KMS-11 (cell line): ENCODE data around the gene MYBPC3.

ENCODE experiments used
- H2AFZ ChIP-seq: fragments of 200-600 bp; sonication (generic); 2 replicates; pipeline ENCODE4 v1.6.1; 2016; ENCODE audit warnings: antibody characterized with exemption, mixed run types, low read depth
- H3K27ac ChIP-seq: fragments of 200-600 bp; sonication (generic); 2 replicates; pipeline ENCODE4 v1.6.1; 2016; ENCODE audit warnings: mild to moderate bottlenecking, mixed run types
- H3K27me3 ChIP-seq: fragments of 200-600 bp; sonication (generic); 2 replicates; pipeline ENCODE4 v1.6.1; 2017; ENCODE audit warnings: mild to moderate bottlenecking, low read depth, mixed run types, moderate library complexity; ENCODE audit not compliant: insufficient read depth
- H3K36me3 ChIP-seq: fragments of 200-600 bp; sonication (generic); 2 replicates; pipeline ENCODE4 v1.6.1; 2017; ENCODE audit warnings: mild to moderate bottlenecking, mixed run types; ENCODE audit not compliant: insufficient read depth
- H3K4me1 ChIP-seq: fragments of 200-600 bp; sonication (generic); 2 replicates; pipeline ENCODE4 v1.6.1; 2016; ENCODE audit warnings: mild to moderate bottlenecking, low read depth, mixed run types; ENCODE audit not compliant: poor library complexity, severe bottlenecking
- H3K4me2 ChIP-seq: fragments of 200-600 bp; sonication (generic); 2 replicates; pipeline ENCODE4 v1.7.0; 2016; ENCODE audit warnings: mild to moderate bottlenecking, mixed run types
- H3K4me3 ChIP-seq: fragments of 200-600 bp; sonication (generic); IDR thresholded peaks from 2 replicates; pipeline ENCODE4 v1.6.1; 2017; ENCODE audit warnings: low read depth, low read length, mixed read lengths; ENCODE audit not compliant: insufficient read depth
- H3K79me2 ChIP-seq: fragments of 200-600 bp; sonication (generic); 2 replicates; pipeline ENCODE4 v1.6.1; 2016; ENCODE audit warnings: low read depth, mixed run types; ENCODE audit not compliant: insufficient read depth
- H3K9ac ChIP-seq: fragments of 200-600 bp; sonication (generic); 2 replicates; pipeline ENCODE4 v1.6.1; 2016; ENCODE audit warnings: mild to moderate bottlenecking, mixed run types
- H4K20me1 ChIP-seq: fragments of 200-600 bp; sonication (generic); 2 replicates; pipeline ENCODE4 v1.6.1; 2016; ENCODE audit warnings: mild to moderate bottlenecking, mixed run types; ENCODE audit not compliant: insufficient read depth
- TF ChIP-seq, protein P1 (sequence below): fragments of 200-600 bp; sonication (generic); conservative IDR thresholded peaks from 2 replicates; pipeline ENCODE4 v1.6.1; 2017; ENCODE audit warnings: low read depth, mild to moderate bottlenecking, antibody characterized with exemption, low read length, moderate library complexity, mixed read lengths

MYBPC3 gene

DNA sequence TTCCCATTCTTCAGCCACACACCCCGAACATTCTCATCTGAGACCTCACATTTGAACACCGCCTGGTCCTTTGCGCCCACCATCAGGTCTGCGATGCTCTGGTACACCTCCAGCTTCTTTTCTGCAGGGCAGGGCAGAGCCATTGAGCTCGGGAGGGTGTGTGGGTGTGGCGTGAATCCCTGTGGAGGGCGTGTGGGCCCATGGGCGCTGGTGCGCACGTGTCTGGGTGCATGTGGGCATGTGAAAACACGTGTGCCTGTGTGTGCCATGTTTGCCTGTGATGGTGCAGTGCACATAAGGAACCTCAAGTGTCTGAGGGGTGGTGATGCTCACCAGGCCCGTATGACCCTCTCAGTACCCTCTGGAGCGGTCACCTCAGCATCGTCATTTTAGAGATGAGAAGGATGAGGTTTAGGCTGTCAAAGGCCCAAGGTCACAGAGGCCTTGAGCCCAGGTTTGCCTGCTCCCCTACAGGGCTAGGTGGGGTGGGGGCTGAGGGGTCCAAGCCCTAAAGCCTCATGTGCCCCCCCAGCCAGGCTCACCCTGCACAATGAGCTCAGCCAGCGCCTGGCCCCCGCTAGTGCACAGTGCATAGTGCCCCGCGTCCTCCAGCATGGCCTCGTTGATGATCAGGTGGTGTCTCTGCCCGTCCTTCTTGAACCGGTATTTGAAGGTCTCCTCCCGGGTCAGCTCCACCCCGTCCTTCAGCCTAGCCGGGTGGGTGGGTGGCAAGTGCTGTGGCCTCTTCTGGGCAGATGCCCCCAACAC, 10.3 kb downstream of the MYBPC3 start:
- Histone ChIP-seq H3K36me3 (no peaks in the 10 kb centered on the region), H3K4me3 (no peak overlapping the region), H3K4me2 (no peak overlapping the region), H3K79me2 (no peaks in the 10 kb centered on the region), H2AFZ (no peak overlapping the region), H4K20me1 (no peaks in the 10 kb centered on the region), H3K27ac (no peak overlapping the region), H3K9ac (no peak overlapping the region), H3K27me3 (peaks cover 7% of the 10 kb centered on the region; the same call in 1 of the 2 replicates), H3K4me1 (no peaks in the 10 kb centered on the region)
- TF ChIP-seq, protein P1, sequence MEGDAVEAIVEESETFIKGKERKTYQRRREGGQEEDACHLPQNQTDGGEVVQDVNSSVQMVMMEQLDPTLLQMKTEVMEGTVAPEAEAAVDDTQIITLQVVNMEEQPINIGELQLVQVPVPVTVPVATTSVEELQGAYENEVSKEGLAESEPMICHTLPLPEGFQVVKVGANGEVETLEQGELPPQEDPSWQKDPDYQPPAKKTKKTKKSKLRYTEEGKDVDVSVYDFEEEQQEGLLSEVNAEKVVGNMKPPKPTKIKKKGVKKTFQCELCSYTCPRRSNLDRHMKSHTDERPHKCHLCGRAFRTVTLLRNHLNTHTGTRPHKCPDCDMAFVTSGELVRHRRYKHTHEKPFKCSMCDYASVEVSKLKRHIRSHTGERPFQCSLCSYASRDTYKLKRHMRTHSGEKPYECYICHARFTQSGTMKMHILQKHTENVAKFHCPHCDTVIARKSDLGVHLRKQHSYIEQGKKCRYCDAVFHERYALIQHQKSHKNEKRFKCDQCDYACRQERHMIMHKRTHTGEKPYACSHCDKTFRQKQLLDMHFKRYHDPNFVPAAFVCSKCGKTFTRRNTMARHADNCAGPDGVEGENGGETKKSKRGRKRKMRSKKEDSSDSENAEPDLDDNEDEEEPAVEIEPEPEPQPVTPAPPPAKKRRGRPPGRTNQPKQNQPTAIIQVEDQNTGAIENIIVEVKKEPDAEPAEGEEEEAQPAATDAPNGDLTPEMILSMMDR: no peak

DNA sequence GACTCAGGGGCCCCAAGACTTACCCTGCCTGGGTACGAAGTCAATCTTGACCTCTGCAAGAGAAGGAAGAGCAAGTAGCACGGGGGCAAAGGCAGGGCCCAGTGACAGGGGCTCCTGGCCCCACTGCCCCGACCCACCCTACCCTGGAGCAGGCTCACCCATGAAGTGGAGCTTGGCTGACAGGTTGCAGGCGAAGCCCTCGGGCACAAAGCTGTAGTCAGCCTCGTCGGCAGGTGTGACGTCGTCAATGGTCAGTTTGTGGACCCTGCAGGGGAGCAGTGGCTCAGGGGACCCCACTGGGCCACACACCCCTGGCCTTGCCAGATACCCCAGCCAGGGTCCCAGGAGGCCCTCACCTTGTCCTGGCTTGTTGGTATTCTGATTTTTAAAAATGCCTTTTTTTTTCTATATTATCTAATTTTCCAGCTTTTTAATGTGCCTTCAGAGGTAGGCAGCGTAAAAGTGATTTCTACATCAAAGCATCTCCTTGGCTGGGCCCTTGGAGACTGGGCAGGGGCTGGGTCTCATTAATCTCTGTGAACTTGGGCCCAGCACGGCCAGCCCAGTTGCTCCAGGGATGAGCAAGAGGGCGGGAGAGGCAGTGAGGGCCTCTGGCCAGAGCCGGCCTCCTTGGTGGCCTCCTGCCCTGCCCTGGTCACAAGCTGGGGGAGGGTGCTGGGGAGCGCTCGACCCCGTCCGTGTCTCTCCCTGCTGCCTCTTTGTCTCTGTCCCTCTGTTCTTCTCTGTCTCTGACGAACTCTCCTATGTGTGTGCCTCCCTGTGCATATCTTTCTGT, 11.3 kb downstream of the MYBPC3 start:
- Histone ChIP-seq H3K9ac (no peak overlapping the region), H3K79me2 (no peaks in the 10 kb centered on the region), H3K27me3 (no peaks in the 10 kb centered on the region), H2AFZ (no peak overlapping the region), H3K4me3 (no peak overlapping the region), H4K20me1 (no peaks in the 10 kb centered on the region), H3K27ac (no peak overlapping the region), H3K4me2 (no peak overlapping the region), H3K36me3 (no peaks in the 10 kb centered on the region), H3K4me1 (no peaks in the 10 kb centered on the region)
- TF ChIP-seq, protein P1: no peak

DNA sequence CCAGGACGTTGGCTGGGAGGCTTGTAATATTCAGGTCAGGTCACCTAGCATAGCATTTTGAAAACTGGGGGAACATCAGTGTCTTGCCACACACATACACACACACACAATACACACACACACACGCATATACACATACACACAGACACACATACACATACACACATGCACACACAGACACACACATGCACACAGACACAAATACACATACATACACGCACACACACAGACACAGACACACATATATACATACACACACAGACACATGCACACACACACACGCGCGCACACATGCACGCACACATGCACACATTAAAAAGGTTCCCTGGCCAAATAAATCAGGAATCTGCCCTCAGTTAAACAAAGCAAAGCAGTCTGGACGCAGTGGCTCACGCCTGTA, 12.5 kb downstream of the MYBPC3 start:
- H3K36me3 ChIP-seq: no peaks in the 10 kb centered on the region

DNA sequence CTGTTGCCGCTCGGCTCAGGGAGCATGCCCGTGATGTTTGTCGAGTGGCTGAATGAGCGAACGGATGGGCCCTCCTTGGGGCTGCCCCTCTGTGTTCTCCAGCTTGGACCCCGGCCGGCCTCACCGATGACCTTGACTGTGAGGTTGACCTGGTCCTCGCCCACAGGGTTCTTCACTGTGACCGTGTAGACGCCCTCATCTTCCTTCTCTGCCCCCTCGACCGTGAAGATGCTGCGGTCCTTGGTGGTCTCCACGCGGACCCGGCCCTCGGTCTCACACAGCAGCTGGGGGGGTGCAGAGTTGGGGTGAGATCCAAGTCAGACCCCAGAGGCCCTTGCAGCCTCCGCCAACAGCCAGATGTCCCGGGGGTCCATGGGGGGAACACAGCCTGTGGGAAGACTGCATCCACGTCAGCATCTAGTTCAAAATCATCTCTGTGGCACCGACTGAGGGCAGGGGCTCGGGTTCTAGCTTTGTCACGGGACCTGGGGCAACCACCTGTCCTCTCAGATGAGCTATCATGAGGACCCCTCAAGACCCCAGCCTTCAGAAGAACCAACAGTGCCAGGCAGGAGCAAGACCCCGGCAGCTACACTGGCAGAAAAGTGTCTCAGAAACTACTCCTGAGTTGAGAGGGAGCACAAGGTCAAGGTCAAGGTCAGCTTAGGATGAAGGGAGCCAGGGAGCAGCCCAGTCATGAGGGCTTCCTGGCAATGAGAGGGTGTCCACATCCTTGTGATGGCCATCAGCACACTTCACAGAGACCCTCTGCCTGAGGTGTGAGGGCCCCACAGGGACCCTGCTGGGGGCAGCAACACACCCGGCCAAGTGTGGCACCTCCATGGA, 13.9 kb downstream of the MYBPC3 start:
- no peaks in the 10 kb centered on the region for H3K4me1 ChIP-seq
- H4K20me1 ChIP-seq: no peaks in the 10 kb centered on the region

More for the DNA sequence above, 12.5 kb downstream of the MYBPC3 start:
- Histone ChIP-seq H3K79me2 (no peaks in the 10 kb centered on the region), H3K4me2 (no peak overlapping the region), H3K4me3 (no peak overlapping the region), H4K20me1 (no peaks in the 10 kb centered on the region), H3K27ac (no peak overlapping the region), H2AFZ (no peak overlapping the region), H3K9ac (no peak overlapping the region), H3K27me3 (no peaks in the 10 kb centered on the region), H3K4me1 (no peaks in the 10 kb centered on the region)
- TF ChIP-seq, protein P1: no peak

More for the DNA sequence above, 13.9 kb downstream of the MYBPC3 start:
- Histone ChIP-seq H3K36me3 (no peaks in the 10 kb centered on the region), H3K4me3 (no peak overlapping the region), H3K79me2 (no peaks in the 10 kb centered on the region), H3K27me3 (no peaks in the 10 kb centered on the region), H3K9ac (no peak overlapping the region), H3K27ac (no peak overlapping the region), H2AFZ (no peak overlapping the region), H3K4me2 (no peak overlapping the region)
- TF ChIP-seq, protein P1: no peak
